ENCODE results near the gene TAL2.

Gene TAL2

GRCh38 chr9:105662184-105663104 lies at the start of gene TAL2:
Gene TAL2 (plus strand): TSS chr9:105662457. CDS start chr9:105662497, 40 bp downstream.
- Histone ChIP-seq H3K4me1 (ENCODE audit: control insufficient read depth in 1 of 2, insufficient read depth in 2 of 2, low read length in 2 of 2) (no peaks in the 10 kb centered on the region), H3K36me3 (ENCODE audit: control insufficient read depth in 1 of 2, insufficient read depth in 2 of 2, low read length in 2 of 2) (no peaks in the 10 kb centered on the region), H3K9me3 (ENCODE audit: control insufficient read depth in 1 of 2, low read length in 2 of 2) (no peaks in the 10 kb centered on the region), H3K27me3 (ENCODE audit: control insufficient read depth in 1 of 2, insufficient read depth in 2 of 2, low read length in 2 of 2) (peaks cover 1 to 2% of the 10 kb centered on the region in 2 donors), H3K4me3 (ENCODE audit: low read depth in 1 of 2, low read length in 2 of 2) (no peak within 1 kb of the TSS), H3K27ac (ENCODE audit: low read depth, low read length) (no peak within 1 kb of the TSS), H3K9ac (ENCODE audit: low read depth in 1 of 2, low read length in 2 of 2) (no peak within 1 kb of the TSS)

- Histone ChIP-seq H3K36me3 (ENCODE audit: control insufficient read depth in 1 of 2, insufficient read depth in 2 of 2, low read length in 2 of 2) (peaks cover 0 to 5% of the 10 kb centered on the region in 2 donors), H3K4me3 (ENCODE audit: low read depth in 1 of 2, low read length in 2 of 2) (no peak overlapping the region), H3K4me1 (ENCODE audit: control insufficient read depth in 1 of 2, insufficient read depth in 2 of 2, low read length in 2 of 2) (no peaks in the 10 kb centered on the region), H3K27me3 (ENCODE audit: control insufficient read depth in 1 of 2, insufficient read depth in 2 of 2, low read length in 2 of 2) (no peaks in the 10 kb centered on the region), H3K27ac (ENCODE audit: low read depth, low read length) (no peak overlapping the region), H3K9me3 (ENCODE audit: control insufficient read depth in 1 of 2, low read length in 2 of 2) (no peaks in the 10 kb centered on the region), H3K9ac (ENCODE audit: low read depth in 1 of 2, low read length in 2 of 2) (no peak overlapping the region)
These were observed 41.3 kb upstream of the TAL2 start for GRCh38 chr9:105621001-105621400.

GRCh38 chr9:105625088-105625487 lies 37.2 kb upstream of the TAL2 start:
- H3K27ac ChIP-seq (ENCODE audit: low read depth, low read length): no peak overlapping the region
- H3K4me1 ChIP-seq (ENCODE audit: control insufficient read depth in 1 of 2, insufficient read depth in 2 of 2, low read length in 2 of 2): no peaks in the 10 kb centered on the region
- no peaks in the 10 kb centered on the region for H3K27me3 ChIP-seq (ENCODE audit: control insufficient read depth in 1 of 2, insufficient read depth in 2 of 2, low read length in 2 of 2)
- H3K9ac ChIP-seq (ENCODE audit: low read depth in 1 of 2, low read length in 2 of 2): no peak overlapping the region
- H3K4me3 ChIP-seq (ENCODE audit: low read depth in 1 of 2, low read length in 2 of 2): no peak overlapping the region
- H3K36me3 ChIP-seq (ENCODE audit: control insufficient read depth in 1 of 2, insufficient read depth in 2 of 2, low read length in 2 of 2): peaks cover 0 to 3% of the 10 kb centered on the region in 2 donors
- no peaks in the 10 kb centered on the region for H3K9me3 ChIP-seq (ENCODE audit: control insufficient read depth in 1 of 2, low read length in 2 of 2)

- no peaks in the 10 kb centered on the region for H3K4me1 ChIP-seq (ENCODE audit: control insufficient read depth in 1 of 2, insufficient read depth in 2 of 2, low read length in 2 of 2)
- H3K27me3 ChIP-seq (ENCODE audit: control insufficient read depth in 1 of 2, insufficient read depth in 2 of 2, low read length in 2 of 2): no peaks in the 10 kb centered on the region
- H3K27ac ChIP-seq (ENCODE audit: low read depth, low read length): no peak overlapping the region
- H3K9ac ChIP-seq (ENCODE audit: low read depth in 1 of 2, low read length in 2 of 2): no peak overlapping the region
- peaks cover 0 to 8% of the 10 kb centered on the region in 2 donors for H3K36me3 ChIP-seq (ENCODE audit: control insufficient read depth in 1 of 2, insufficient read depth in 2 of 2, low read length in 2 of 2)
- H3K4me3 ChIP-seq (ENCODE audit: low read depth in 1 of 2, low read length in 2 of 2): no peak overlapping the region
- H3K9me3 ChIP-seq (ENCODE audit: control insufficient read depth in 1 of 2, low read length in 2 of 2): no peaks in the 10 kb centered on the region
These were observed 29.4 kb upstream of the TAL2 start for GRCh38 chr9:105632807-105633206.

GRCh38 chr9:105633411-105633810 lies 28.8 kb upstream of the TAL2 start:
- Histone ChIP-seq H3K4me1 (ENCODE audit: control insufficient read depth in 1 of 2, insufficient read depth in 2 of 2, low read length in 2 of 2) (no peaks in the 10 kb centered on the region), H3K9ac (ENCODE audit: low read depth in 1 of 2, low read length in 2 of 2) (no peak overlapping the region), H3K27me3 (ENCODE audit: control insufficient read depth in 1 of 2, insufficient read depth in 2 of 2, low read length in 2 of 2) (no peaks in the 10 kb centered on the region), H3K9me3 (ENCODE audit: control insufficient read depth in 1 of 2, low read length in 2 of 2) (no peaks in the 10 kb centered on the region), H3K4me3 (ENCODE audit: low read depth in 1 of 2, low read length in 2 of 2) (no peak overlapping the region), H3K27ac (ENCODE audit: low read depth, low read length) (no peak overlapping the region), H3K36me3 (ENCODE audit: control insufficient read depth in 1 of 2, insufficient read depth in 2 of 2, low read length in 2 of 2) (peaks cover 4 to 8% of the 10 kb centered on the region in 2 donors)

GRCh38 chr9:105636331-105636730 lies 25.9 kb upstream of the TAL2 start:
- Histone ChIP-seq H3K4me3 (ENCODE audit: low read depth in 1 of 2, low read length in 2 of 2) (no peak overlapping the region), H3K4me1 (ENCODE audit: control insufficient read depth in 1 of 2, insufficient read depth in 2 of 2, low read length in 2 of 2) (no peaks in the 10 kb centered on the region), H3K9ac (ENCODE audit: low read depth in 1 of 2, low read length in 2 of 2) (no peak overlapping the region), H3K27ac (ENCODE audit: low read depth, low read length) (no peak overlapping the region), H3K9me3 (ENCODE audit: control insufficient read depth in 1 of 2, low read length in 2 of 2) (no peaks in the 10 kb centered on the region), H3K36me3 (ENCODE audit: control insufficient read depth in 1 of 2, insufficient read depth in 2 of 2, low read length in 2 of 2) (peaks cover 4 to 8% of the 10 kb centered on the region in 2 donors), H3K27me3 (ENCODE audit: control insufficient read depth in 1 of 2, insufficient read depth in 2 of 2, low read length in 2 of 2) (no peaks in the 10 kb centered on the region)

- no peak overlapping the region for H3K9ac ChIP-seq (ENCODE audit: low read depth in 1 of 2, low read length in 2 of 2)
- no peak overlapping the region for H3K27ac ChIP-seq (ENCODE audit: low read depth, low read length)
- no peaks in the 10 kb centered on the region for H3K4me1 ChIP-seq (ENCODE audit: control insufficient read depth in 1 of 2, insufficient read depth in 2 of 2, low read length in 2 of 2)
- H3K9me3 ChIP-seq (ENCODE audit: control insufficient read depth in 1 of 2, low read length in 2 of 2): no peaks in the 10 kb centered on the region
- peaks cover 4 to 8% of the 10 kb centered on the region in 2 donors for H3K36me3 ChIP-seq (ENCODE audit: control insufficient read depth in 1 of 2, insufficient read depth in 2 of 2, low read length in 2 of 2)
- H3K27me3 ChIP-seq (ENCODE audit: control insufficient read depth in 1 of 2, insufficient read depth in 2 of 2, low read length in 2 of 2): no peaks in the 10 kb centered on the region
- H3K4me3 ChIP-seq (ENCODE audit: low read depth in 1 of 2, low read length in 2 of 2): no peak overlapping the region
These were observed 24.4 kb upstream of the TAL2 start for GRCh38 chr9:105637787-105638395.

- Histone ChIP-seq H3K9ac (ENCODE audit: low read depth in 1 of 2, low read length in 2 of 2) (no peak overlapping the region), H3K36me3 (ENCODE audit: control insufficient read depth in 1 of 2, insufficient read depth in 2 of 2, low read length in 2 of 2) (peaks cover 4 to 6% of the 10 kb centered on the region in 2 donors)
These were observed 22.3 kb upstream of the TAL2 start for GRCh38 chr9:105639936-105640335.

GRCh38 chr9:105643795-105644194 lies 18.5 kb upstream of the TAL2 start:
- H3K27me3 ChIP-seq (ENCODE audit: control insufficient read depth in 1 of 2, insufficient read depth in 2 of 2, low read length in 2 of 2): no peaks in the 10 kb centered on the region
- H3K9ac ChIP-seq (ENCODE audit: low read depth in 1 of 2, low read length in 2 of 2): no peak overlapping the region
- H3K4me3 ChIP-seq (ENCODE audit: low read depth in 1 of 2, low read length in 2 of 2): no peak overlapping the region
- H3K27ac ChIP-seq (ENCODE audit: low read depth, low read length): no peak overlapping the region
- H3K36me3 ChIP-seq (ENCODE audit: control insufficient read depth in 1 of 2, insufficient read depth in 2 of 2, low read length in 2 of 2): no peaks in the 10 kb centered on the region
- no peaks in the 10 kb centered on the region for H3K4me1 ChIP-seq (ENCODE audit: control insufficient read depth in 1 of 2, insufficient read depth in 2 of 2, low read length in 2 of 2)
- H3K9me3 ChIP-seq (ENCODE audit: control insufficient read depth in 1 of 2, low read length in 2 of 2): no peaks in the 10 kb centered on the region

More at GRCh38 chr9:105639936-105640335, 22.3 kb upstream of the TAL2 start:
- Histone ChIP-seq H3K4me1 (ENCODE audit: control insufficient read depth in 1 of 2, insufficient read depth in 2 of 2, low read length in 2 of 2) (no peaks in the 10 kb centered on the region), H3K27me3 (ENCODE audit: control insufficient read depth in 1 of 2, insufficient read depth in 2 of 2, low read length in 2 of 2) (no peaks in the 10 kb centered on the region), H3K9me3 (ENCODE audit: control insufficient read depth in 1 of 2, low read length in 2 of 2) (no peaks in the 10 kb centered on the region), H3K27ac (ENCODE audit: low read depth, low read length) (no peak overlapping the region), H3K4me3 (ENCODE audit: low read depth in 1 of 2, low read length in 2 of 2) (no peak overlapping the region)

GRCh38 chr9:105646879-105647594 lies 15.2 kb upstream of the TAL2 start:
- H3K9ac ChIP-seq (ENCODE audit: low read depth in 1 of 2, low read length in 2 of 2): no peak overlapping the region
- H3K27me3 ChIP-seq (ENCODE audit: control insufficient read depth in 1 of 2, insufficient read depth in 2 of 2, low read length in 2 of 2): no peaks in the 10 kb centered on the region
- no peaks in the 10 kb centered on the region for H3K9me3 ChIP-seq (ENCODE audit: control insufficient read depth in 1 of 2, low read length in 2 of 2)
- no peaks in the 10 kb centered on the region for H3K36me3 ChIP-seq (ENCODE audit: control insufficient read depth in 1 of 2, insufficient read depth in 2 of 2, low read length in 2 of 2)
- no peak overlapping the region for H3K27ac ChIP-seq (ENCODE audit: low read depth, low read length)
- H3K4me3 ChIP-seq (ENCODE audit: low read depth in 1 of 2, low read length in 2 of 2): no peak overlapping the region
- H3K4me1 ChIP-seq (ENCODE audit: control insufficient read depth in 1 of 2, insufficient read depth in 2 of 2, low read length in 2 of 2): no peaks in the 10 kb centered on the region
